Measurements from ENCODE around the gene EIF2AK3. TPM values are rescaled to one million over a fixed set of nuclear protein-coding genes. Genes with fewer than 3 reads are reported as not detected.

EIF2AK3 gene
- total and polyA plus RNA-seq, 2 of the 13 experiments (the other 11 are each of a cell fraction or from before 2014, with no cell fraction given): 10.3 to 30.6 TPM

DNA sequence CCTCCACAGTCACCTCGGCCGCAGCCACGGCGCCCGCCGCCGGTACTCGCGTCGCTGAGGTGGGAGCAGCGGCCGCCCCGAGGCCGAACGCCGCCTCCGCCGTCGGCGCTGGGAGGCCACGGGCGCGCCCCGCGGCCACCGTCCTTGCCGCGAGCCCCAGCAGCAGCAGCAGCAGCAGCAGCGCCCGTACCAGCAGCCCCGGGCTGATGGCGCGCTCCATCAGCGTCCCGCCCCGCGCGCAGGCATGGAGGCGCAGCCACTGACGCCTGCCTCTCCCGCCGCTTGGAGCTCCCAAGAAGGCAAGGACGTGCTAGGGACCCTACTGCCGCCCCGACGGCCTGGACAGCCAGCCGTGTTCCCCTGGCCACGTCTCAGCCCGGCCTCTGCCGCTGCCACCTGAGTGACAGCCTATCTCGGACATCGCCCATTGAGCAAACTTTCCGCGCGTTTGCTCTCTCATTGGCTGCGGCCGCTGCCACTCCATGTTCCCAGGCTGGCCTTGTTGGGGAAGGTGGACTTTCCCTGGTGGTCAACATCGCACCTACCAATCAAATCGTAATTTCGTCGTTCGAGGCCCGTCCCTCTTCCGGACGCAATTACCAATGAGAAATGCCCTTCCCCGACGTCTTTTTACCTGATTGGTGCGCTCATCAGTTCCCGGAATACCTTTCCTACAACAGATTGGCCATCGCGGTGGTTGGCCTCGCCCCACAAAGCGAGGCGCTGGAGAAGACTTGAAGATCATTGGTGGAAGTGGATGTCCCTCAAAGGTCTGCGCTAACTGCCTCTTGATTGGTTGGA, at the start of gene EIF2AK3 (continued):
- TF ChIP-seq, protein P1, sequence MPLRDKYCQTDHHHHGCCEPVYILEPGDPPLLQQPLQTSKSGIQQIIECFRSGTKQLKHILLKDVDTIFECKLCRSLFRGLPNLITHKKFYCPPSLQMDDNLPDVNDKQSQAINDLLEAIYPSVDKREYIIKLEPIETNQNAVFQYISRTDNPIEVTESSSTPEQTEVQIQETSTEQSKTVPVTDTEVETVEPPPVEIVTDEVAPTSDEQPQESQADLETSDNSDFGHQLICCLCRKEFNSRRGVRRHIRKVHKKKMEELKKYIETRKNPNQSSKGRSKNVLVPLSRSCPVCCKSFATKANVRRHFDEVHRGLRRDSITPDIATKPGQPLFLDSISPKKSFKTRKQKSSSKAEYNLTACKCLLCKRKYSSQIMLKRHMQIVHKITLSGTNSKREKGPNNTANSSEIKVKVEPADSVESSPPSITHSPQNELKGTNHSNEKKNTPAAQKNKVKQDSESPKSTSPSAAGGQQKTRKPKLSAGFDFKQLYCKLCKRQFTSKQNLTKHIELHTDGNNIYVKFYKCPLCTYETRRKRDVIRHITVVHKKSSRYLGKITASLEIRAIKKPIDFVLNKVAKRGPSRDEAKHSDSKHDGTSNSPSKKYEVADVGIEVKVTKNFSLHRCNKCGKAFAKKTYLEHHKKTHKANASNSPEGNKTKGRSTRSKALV (CRISPR knock-in tag; IDR thresholded peaks at IDR 0.05): no peak; the same call in 1 of the 2 replicates
- TF ChIP-seq, protein P2, sequence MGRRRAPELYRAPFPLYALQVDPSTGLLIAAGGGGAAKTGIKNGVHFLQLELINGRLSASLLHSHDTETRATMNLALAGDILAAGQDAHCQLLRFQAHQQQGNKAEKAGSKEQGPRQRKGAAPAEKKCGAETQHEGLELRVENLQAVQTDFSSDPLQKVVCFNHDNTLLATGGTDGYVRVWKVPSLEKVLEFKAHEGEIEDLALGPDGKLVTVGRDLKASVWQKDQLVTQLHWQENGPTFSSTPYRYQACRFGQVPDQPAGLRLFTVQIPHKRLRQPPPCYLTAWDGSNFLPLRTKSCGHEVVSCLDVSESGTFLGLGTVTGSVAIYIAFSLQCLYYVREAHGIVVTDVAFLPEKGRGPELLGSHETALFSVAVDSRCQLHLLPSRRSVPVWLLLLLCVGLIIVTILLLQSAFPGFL (CRISPR knock-in tag; IDR thresholded peaks at IDR 0.05): no peak
- TF ChIP-seq POLR2A (IDR thresholded peaks at IDR 0.05; ENCODE audit: insufficient read depth in 1 of 2, low read depth in 2 of 2, low read length in 2 of 2) (peak; percentile 79 to 97), ZNF484 (CRISPR knock-in tag; IDR thresholded peaks at IDR 0.05; ENCODE audit: borderline replicate concordance, low read depth) (no peak), HIVEP1 (CRISPR knock-in tag; IDR thresholded peaks at IDR 0.05) (0 out of 2 replicates have a peak, but pooled peaks have one; percentile 15), KDM3A (CRISPR knock-in tag; IDR thresholded peaks at IDR 0.05; ENCODE audit: low read depth) (peak; percentile 61; the same call in 1 of the 2 replicates), ELF4 (CRISPR knock-in tag; IDR thresholded peaks at IDR 0.05; ENCODE audit: borderline replicate concordance) (peak; percentile 93), JUN (CRISPR knock-in tag; IDR thresholded peaks at IDR 0.05) (no peak), BRD4 (CRISPR knock-in tag; IDR thresholded peaks at IDR 0.05) (peak; percentile 92), ZNF713 (CRISPR knock-in tag; IDR thresholded peaks at IDR 0.05) (no peak; the same call in 1 of the 2 replicates), GLI4 (CRISPR knock-in tag; IDR thresholded peaks at IDR 0.05; ENCODE audit: borderline replicate concordance) (no peak), SMARCC2 (IDR thresholded peaks at IDR 0.05) (no peak)
- TF ChIP-seq, protein P3, sequence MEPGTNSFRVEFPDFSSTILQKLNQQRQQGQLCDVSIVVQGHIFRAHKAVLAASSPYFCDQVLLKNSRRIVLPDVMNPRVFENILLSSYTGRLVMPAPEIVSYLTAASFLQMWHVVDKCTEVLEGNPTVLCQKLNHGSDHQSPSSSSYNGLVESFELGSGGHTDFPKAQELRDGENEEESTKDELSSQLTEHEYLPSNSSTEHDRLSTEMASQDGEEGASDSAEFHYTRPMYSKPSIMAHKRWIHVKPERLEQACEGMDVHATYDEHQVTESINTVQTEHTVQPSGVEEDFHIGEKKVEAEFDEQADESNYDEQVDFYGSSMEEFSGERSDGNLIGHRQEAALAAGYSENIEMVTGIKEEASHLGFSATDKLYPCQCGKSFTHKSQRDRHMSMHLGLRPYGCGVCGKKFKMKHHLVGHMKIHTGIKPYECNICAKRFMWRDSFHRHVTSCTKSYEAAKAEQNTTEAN (CRISPR knock-in tag; conservative IDR thresholded peaks at IDR 0.05): peak; percentile 59
- TF ChIP-seq, protein P4, sequence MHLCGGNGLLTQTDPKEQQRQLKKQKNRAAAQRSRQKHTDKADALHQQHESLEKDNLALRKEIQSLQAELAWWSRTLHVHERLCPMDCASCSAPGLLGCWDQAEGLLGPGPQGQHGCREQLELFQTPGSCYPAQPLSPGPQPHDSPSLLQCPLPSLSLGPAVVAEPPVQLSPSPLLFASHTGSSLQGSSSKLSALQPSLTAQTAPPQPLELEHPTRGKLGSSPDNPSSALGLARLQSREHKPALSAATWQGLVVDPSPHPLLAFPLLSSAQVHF (CRISPR knock-in tag; IDR thresholded peaks at IDR 0.05): no peak
- TF ChIP-seq, protein P5, sequence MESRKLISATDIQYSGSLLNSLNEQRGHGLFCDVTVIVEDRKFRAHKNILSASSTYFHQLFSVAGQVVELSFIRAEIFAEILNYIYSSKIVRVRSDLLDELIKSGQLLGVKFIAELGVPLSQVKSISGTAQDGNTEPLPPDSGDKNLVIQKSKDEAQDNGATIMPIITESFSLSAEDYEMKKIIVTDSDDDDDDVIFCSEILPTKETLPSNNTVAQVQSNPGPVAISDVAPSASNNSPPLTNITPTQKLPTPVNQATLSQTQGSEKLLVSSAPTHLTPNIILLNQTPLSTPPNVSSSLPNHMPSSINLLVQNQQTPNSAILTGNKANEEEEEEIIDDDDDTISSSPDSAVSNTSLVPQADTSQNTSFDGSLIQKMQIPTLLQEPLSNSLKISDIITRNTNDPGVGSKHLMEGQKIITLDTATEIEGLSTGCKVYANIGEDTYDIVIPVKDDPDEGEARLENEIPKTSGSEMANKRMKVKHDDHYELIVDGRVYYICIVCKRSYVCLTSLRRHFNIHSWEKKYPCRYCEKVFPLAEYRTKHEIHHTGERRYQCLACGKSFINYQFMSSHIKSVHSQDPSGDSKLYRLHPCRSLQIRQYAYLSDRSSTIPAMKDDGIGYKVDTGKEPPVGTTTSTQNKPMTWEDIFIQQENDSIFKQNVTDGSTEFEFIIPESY (CRISPR knock-in tag; IDR thresholded peaks at IDR 0.05): 0 out of 2 replicates have a peak, but pooled peaks have one; percentile 7
- TF ChIP-seq, protein P6, sequence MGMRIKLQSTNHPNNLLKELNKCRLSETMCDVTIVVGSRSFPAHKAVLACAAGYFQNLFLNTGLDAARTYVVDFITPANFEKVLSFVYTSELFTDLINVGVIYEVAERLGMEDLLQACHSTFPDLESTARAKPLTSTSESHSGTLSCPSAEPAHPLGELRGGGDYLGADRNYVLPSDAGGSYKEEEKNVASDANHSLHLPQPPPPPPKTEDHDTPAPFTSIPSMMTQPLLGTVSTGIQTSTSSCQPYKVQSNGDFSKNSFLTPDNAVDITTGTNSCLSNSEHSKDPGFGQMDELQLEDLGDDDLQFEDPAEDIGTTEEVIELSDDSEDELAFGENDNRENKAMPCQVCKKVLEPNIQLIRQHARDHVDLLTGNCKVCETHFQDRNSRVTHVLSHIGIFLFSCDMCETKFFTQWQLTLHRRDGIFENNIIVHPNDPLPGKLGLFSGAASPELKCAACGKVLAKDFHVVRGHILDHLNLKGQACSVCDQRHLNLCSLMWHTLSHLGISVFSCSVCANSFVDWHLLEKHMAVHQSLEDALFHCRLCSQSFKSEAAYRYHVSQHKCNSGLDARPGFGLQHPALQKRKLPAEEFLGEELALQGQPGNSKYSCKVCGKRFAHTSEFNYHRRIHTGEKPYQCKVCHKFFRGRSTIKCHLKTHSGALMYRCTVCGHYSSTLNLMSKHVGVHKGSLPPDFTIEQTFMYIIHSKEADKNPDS (CRISPR knock-in tag; IDR thresholded peaks at IDR 0.05): no peak; the same call in 1 of the 2 replicates
- TF ChIP-seq, protein P7, sequence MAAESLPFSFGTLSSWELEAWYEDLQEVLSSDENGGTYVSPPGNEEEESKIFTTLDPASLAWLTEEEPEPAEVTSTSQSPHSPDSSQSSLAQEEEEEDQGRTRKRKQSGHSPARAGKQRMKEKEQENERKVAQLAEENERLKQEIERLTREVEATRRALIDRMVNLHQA (CRISPR knock-in tag; IDR thresholded peaks at IDR 0.05): no peak
- TF ChIP-seq, protein P8, sequence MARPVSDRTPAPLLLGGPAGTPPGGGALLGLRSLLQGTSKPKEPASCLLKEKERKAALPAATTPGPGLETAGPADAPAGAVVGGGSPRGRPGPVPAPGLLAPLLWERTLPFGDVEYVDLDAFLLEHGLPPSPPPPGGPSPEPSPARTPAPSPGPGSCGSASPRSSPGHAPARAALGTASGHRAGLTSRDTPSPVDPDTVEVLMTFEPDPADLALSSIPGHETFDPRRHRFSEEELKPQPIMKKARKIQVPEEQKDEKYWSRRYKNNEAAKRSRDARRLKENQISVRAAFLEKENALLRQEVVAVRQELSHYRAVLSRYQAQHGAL (CRISPR knock-in tag; IDR thresholded peaks at IDR 0.05; ENCODE audit: not compliant biosample characterization): peak; percentile 18
